ENCODE data around the gene GABARAP.

Gene GABARAP

GRCh38 chr17:7224661-7225111 is 17.6 kb downstream of the GABARAP start:
- Histone ChIP-seq H3K9ac (ENCODE audit: low read length) (no peak overlapping the region), H2AFZ (ENCODE audit: low read depth, low read length, severe bottlenecking) (no peak overlapping the region), H3K9me3 (ENCODE audit: insufficient read depth, low read length) (no peaks in the 10 kb centered on the region), H3K27me3 (ENCODE audit: low read length) (no peaks in the 10 kb centered on the region), H3K79me2 (ENCODE audit: insufficient read depth, low read length) (no peaks in the 10 kb centered on the region), H3K4me2 (ENCODE audit: low read depth, low read length, poor library complexity, severe bottlenecking) (no peak overlapping the region), H3K27ac (ENCODE audit: low read depth, low read length) (no peak overlapping the region), H3F3A (ENCODE audit: insufficient read depth) (peaks cover 11% of the 10 kb centered on the region; the same call in 1 of the 2 replicates), H3K4me3 (ENCODE audit: insufficient read depth, low read length, poor library complexity, severe bottlenecking) (no peak overlapping the region), H3K36me3 (ENCODE audit: low read length) (no peaks in the 10 kb centered on the region), H3K9me2 (replicated peaks; ENCODE audit: insufficient read depth, low read length) (no peaks in the 10 kb centered on the region), H4K20me1 (ENCODE audit: low read depth, low read length) (no peaks in the 10 kb centered on the region)
- TF ChIP-seq EZH2phosphoT487 (conservative IDR thresholded peaks at IDR 0.05; ENCODE audit: low read length) (no peak), CTCF (IDR thresholded peaks at IDR 0.05; ENCODE audit: insufficient read depth, low read length, poor library complexity, severe bottlenecking) (no peak)

GRCh38 chr17:7224110-7224509 is 18.1 kb downstream of the GABARAP start:
- Histone ChIP-seq H4K20me1 (ENCODE audit: low read depth, low read length) (no peaks in the 10 kb centered on the region), H3K9ac (ENCODE audit: low read length) (no peak overlapping the region), H3K4me2 (ENCODE audit: low read depth, low read length, poor library complexity, severe bottlenecking) (no peak overlapping the region), H3K79me2 (ENCODE audit: insufficient read depth, low read length) (no peaks in the 10 kb centered on the region), H3K9me2 (replicated peaks; ENCODE audit: insufficient read depth, low read length) (no peaks in the 10 kb centered on the region), H2AFZ (ENCODE audit: low read depth, low read length, severe bottlenecking) (no peak overlapping the region), H3K27ac (ENCODE audit: low read depth, low read length) (no peak overlapping the region), H3K4me3 (ENCODE audit: insufficient read depth, low read length, poor library complexity, severe bottlenecking) (no peak overlapping the region), H3K27me3 (ENCODE audit: low read length) (no peaks in the 10 kb centered on the region), H3K9me3 (ENCODE audit: insufficient read depth, low read length) (no peaks in the 10 kb centered on the region), H3K36me3 (ENCODE audit: low read length) (no peaks in the 10 kb centered on the region), H3F3A (ENCODE audit: insufficient read depth) (peaks cover 11% of the 10 kb centered on the region; the same call in 1 of the 2 replicates)
- TF ChIP-seq EZH2phosphoT487 (conservative IDR thresholded peaks at IDR 0.05; ENCODE audit: low read length) (no peak), CTCF (IDR thresholded peaks at IDR 0.05; ENCODE audit: insufficient read depth, low read length, poor library complexity, severe bottlenecking) (no peak)

GRCh38 chr17:7223375-7223774 is 18.9 kb downstream of the GABARAP start:
- Histone ChIP-seq H3K27me3 (ENCODE audit: low read length) (no peaks in the 10 kb centered on the region), H3K36me3 (ENCODE audit: low read length) (no peaks in the 10 kb centered on the region), H3K4me3 (ENCODE audit: insufficient read depth, low read length, poor library complexity, severe bottlenecking) (no peak overlapping the region), H2AFZ (ENCODE audit: low read depth, low read length, severe bottlenecking) (no peak overlapping the region), H4K20me1 (ENCODE audit: low read depth, low read length) (no peaks in the 10 kb centered on the region), H3K79me2 (ENCODE audit: insufficient read depth, low read length) (no peaks in the 10 kb centered on the region), H3K9me2 (replicated peaks; ENCODE audit: insufficient read depth, low read length) (no peaks in the 10 kb centered on the region), H3K9me3 (ENCODE audit: insufficient read depth, low read length) (no peaks in the 10 kb centered on the region), H3K4me2 (ENCODE audit: low read depth, low read length, poor library complexity, severe bottlenecking) (no peak overlapping the region), H3K9ac (ENCODE audit: low read length) (no peak overlapping the region), H3K27ac (ENCODE audit: low read depth, low read length) (no peak overlapping the region), H3F3A (ENCODE audit: insufficient read depth) (peaks cover 11% of the 10 kb centered on the region; the same call in 1 of the 2 replicates)
- TF ChIP-seq EZH2phosphoT487 (conservative IDR thresholded peaks at IDR 0.05; ENCODE audit: low read length): no peak
- TF ChIP-seq CTCF (IDR thresholded peaks at IDR 0.05; ENCODE audit: insufficient read depth, low read length, poor library complexity, severe bottlenecking): no peak
